ENCODE results near the gene KXD1.
"Not testable (repeated sequence)": the region's sequence is repeated elsewhere in the genome, so short reads cannot be mapped to it uniquely, and the experiment has no call there.

Gene KXD1

DNA sequence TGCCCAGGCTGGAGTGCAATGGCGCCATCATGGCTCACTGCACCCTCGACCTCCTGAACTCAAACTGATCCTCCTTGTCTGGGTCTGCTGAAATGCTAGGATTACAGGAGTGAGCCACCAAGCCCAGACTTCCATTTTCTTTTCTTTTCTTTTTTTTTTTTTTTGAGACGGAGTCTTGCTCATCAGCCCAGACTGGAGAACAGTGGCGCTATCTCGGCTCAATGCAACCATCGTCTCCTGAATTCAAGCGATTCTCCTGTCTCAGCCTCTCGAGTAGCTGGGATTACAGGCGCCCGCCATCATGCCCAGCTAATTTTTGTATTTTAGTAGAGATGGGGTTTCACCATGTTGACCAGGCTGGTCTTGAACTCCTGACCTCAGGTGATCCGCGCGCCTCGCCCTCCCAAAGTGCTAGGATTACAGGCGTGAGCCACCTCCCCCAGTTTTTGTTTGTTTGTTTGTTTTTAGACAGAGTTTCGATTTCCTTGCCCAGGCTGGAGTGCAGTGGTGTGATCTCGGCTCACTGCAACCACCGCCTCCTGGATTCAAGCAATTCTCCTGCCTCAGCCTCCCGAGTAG is 34.7 kb upstream of the KXD1 start:
- not testable (repeated sequence) for ATAC-seq (replicated peaks); H3K27me3 Mint-ChIP-seq; DNase-seq; H3K36me3 Mint-ChIP-seq; H3K9me3 Mint-ChIP-seq
- peak overlapping the region; percentile 92 to 95 for H3K4me3 Mint-ChIP-seq
- H3K27ac Mint-ChIP-seq = peak overlapping the region; percentile 99
- peaks cover 14 to 28% of the 10 kb centered on the region in 2 donors for H3K4me1 Mint-ChIP-seq

- Mint-ChIP-seq H3K27ac (peak overlapping the region; percentile 65), H3K36me3 (peaks cover 2 to 9% of the 10 kb centered on the region in 2 donors), H3K4me3 (peak overlapping the region in 1 of 2 donors; percentile 28), H3K4me1 (peaks cover 12 to 19% of the 10 kb centered on the region in 2 donors), H3K27me3 (no peaks in the 10 kb centered on the region), H3K9me3 (no peaks in the 10 kb centered on the region)
- ATAC-seq (replicated peaks) (no peak), DNase-seq (no peak)
These were observed 33.8 kb upstream of the KXD1 start for GRCh38 chr19:18523841-18524240.

GRCh38 chr19:18526316-18526715 is 31.4 kb upstream of the KXD1 start:
- Mint-ChIP-seq H3K9me3 (no peaks in the 10 kb centered on the region), H3K27me3 (no peaks in the 10 kb centered on the region), H3K36me3 (peaks cover 0 to 6% of the 10 kb centered on the region in 2 donors), H3K27ac (no peak overlapping the region), H3K4me3 (no peak overlapping the region), H3K4me1 (peaks cover 1 to 5% of the 10 kb centered on the region in 2 donors)
- ATAC-seq (replicated peaks) (no peak), DNase-seq (no peak)

DNA sequence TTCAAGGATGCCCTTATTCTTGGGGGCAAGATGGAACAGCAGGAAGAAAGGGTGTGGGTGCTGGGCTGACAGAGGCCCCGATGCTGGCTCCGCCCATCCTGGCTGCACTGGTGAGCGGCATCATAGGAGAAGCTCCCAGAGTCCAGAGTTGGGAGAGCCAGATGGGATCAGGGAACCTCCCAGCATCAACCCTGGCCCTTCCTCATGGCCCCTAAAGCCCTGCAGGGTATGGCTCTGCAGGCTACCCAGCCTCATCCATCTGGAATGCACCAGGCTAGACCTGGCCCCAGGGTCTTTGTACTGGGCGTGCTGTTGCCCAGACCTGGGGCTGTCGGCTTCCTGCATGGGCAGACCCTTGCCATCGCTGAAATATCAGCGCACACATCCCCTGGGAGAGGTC is 27.9 kb upstream of the KXD1 start:
- Mint-ChIP-seq H3K27ac (peak overlapping the region; percentile 17), H3K4me3 (no peak overlapping the region), H3K27me3 (no peaks in the 10 kb centered on the region), H3K4me1 (no peaks in the 10 kb centered on the region), H3K9me3 (no peaks in the 10 kb centered on the region), H3K36me3 (peaks cover 10 to 18% of the 10 kb centered on the region in 2 donors)
- DNase-seq (no peak), ATAC-seq (replicated peaks) (no peak)

DNA sequence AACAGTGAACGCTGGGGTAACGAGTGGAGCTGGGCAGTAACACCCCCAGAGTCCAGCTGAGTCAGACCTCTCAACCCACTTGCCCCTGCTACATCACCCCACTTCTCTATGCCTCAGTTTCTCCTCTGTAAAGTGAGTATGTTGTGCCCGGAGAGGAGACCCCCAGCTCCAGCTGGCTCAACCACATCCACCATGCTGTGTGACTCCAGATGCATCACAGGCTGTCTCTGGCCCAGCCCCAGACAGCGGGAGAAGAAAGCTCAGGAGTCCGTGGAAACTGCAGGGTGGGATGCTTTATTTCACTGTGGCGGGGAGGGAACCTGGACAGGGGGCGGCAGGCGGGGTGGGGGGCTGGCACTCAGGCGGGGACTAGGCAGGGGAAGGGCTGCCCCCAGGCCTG is 26.2 kb upstream of the KXD1 start:
- Mint-ChIP-seq H3K9me3 (no peaks in the 10 kb centered on the region), H3K4me3 (no peak overlapping the region), H3K27me3 (no peaks in the 10 kb centered on the region), H3K4me1 (peaks cover 0 to 1% of the 10 kb centered on the region in 2 donors), H3K36me3 (peaks cover 18 to 29% of the 10 kb centered on the region in 2 donors), H3K27ac (no peak overlapping the region)
- ATAC-seq (replicated peaks) (no peak), DNase-seq (no peak)

DNA sequence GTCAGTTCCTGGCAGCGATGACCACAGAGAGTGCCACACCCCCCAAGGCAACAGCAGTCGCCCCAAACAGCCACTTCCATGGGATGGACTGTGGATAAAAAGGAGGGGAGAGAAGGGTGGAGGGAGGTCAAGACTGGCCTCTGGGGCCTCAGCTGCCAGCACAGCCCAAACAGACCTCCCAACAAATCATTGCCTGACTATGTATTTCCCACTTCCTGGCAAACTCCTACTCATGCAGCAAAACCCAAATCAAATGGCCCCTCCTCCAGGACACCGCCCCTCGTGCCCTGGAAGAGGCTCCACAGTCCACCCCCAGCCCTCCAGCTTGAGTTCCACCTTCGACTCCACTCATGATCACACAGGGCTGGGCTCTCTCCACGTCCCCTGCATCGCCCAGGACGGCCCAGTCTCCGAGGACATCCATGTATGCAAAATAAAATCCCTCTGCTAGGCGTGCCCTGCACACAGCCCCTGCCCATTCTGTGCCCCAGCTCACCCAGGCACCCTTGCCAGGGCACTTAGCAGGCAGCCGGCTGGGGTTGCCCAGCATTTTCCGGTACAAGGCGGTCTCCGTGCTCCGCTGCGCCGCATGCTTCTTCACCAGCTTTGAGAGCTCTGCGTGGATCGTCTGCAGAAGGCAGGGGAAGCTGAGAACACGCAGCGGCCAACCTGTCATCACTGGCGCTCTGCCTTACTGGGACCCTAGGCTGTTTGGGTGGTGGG is 25.3 kb upstream of the KXD1 start:
- peaks cover 0 to 5% of the 10 kb centered on the region in 2 donors for H3K4me1 Mint-ChIP-seq
- H3K27me3 Mint-ChIP-seq = no peaks in the 10 kb centered on the region

DNA sequence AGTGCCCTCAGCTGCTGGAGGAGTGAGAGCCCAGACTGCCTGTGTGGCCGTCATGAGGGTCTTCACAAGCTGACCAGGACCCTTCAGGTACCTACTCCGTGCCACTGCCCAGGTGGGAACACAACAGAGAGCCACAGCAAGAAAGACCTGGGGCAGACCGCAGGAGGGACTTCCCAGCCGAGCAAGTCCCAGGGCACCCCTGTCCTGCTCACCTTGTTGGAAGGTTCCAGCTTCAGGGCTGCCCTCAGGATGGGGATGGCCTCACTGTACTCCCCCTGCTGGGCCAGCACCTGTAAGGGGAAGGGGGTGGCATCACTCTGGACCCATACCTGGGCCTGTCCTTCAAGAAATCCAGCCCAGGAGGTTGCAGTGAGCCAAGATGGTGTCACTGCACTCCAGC is 24.6 kb upstream of the KXD1 start:
- no peak for ATAC-seq (replicated peaks)
- Mint-ChIP-seq H3K27ac (no peak overlapping the region), H3K4me3 (no peak overlapping the region), H3K27me3 (no peaks in the 10 kb centered on the region), H3K4me1 (peaks cover 0 to 5% of the 10 kb centered on the region in 2 donors), H3K36me3 (peaks cover 28 to 38% of the 10 kb centered on the region in 2 donors), H3K9me3 (no peaks in the 10 kb centered on the region)
- no peak for DNase-seq

More for the DNA sequence above, 25.3 kb upstream of the KXD1 start:
- Mint-ChIP-seq H3K36me3 (peaks cover 25 to 34% of the 10 kb centered on the region in 2 donors), H3K27ac (no peak overlapping the region), H3K4me3 (no peak overlapping the region), H3K9me3 (no peaks in the 10 kb centered on the region)
- ATAC-seq (replicated peaks) = no peak
- no peak for DNase-seq

DNA sequence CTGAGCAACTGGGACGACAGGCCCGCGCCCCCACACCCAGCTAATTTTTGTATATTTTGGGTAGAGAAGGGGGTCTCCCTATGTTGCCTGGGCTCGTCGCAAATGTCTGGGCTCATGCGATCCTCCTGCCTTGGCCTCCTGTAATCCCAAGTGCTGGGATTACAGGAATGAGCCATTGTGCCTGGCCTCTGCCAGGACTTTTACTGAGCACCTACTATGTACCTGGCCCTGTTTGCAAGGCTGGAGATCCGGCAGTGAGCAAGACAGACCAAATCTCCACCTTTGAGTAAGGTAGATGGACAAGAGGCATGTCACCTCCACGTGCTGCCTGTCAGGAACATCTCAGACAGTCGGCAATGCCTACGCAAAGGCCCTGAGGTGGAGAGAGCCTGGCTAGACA is 21.2 kb upstream of the KXD1 start:
- Mint-ChIP-seq H3K9me3 (no peaks in the 10 kb centered on the region), H3K27ac (no peak overlapping the region), H3K27me3 (no peaks in the 10 kb centered on the region), H3K4me3 (no peak overlapping the region), H3K4me1 (peaks cover 0 to 14% of the 10 kb centered on the region in 2 donors), H3K36me3 (peaks cover 40 to 54% of the 10 kb centered on the region in 2 donors)
- ATAC-seq (replicated peaks) (no peak), DNase-seq (no peak)

DNA sequence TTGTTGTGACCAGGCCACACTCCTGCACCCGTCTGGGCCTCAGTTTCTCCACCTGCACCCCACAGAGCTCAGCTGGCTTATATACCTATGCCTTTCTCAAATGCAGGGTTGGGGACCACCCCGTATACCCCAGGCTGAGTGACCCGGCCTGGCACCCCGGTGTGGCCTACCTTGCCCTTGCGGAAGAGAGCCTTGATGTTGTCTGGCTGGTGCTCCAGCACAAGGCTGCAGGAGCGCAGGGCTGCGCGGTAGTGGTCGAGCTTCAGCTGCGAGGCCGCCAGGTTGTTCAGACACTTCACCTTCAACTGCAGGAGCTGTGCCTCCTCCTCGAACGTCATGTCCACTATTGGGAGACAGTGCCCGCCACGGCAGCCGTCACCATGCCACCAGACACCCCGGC is 20.2 kb upstream of the KXD1 start:
- DNase-seq (no peak), ATAC-seq (replicated peaks) (no peak)
- Mint-ChIP-seq H3K4me3 (no peak overlapping the region), H3K27ac (no peak overlapping the region), H3K4me1 (peaks cover 7 to 22% of the 10 kb centered on the region in 2 donors), H3K36me3 (peaks cover 37 to 52% of the 10 kb centered on the region in 2 donors), H3K27me3 (no peaks in the 10 kb centered on the region), H3K9me3 (no peaks in the 10 kb centered on the region)

- Mint-ChIP-seq H3K9me3 (no peaks in the 10 kb centered on the region), H3K27ac (no peak overlapping the region), H3K36me3 (peaks cover 33 to 47% of the 10 kb centered on the region in 2 donors), H3K4me1 (peaks cover 10 to 25% of the 10 kb centered on the region in 2 donors), H3K27me3 (no peaks in the 10 kb centered on the region), H3K4me3 (no peak overlapping the region)
- DNase-seq (no peak), ATAC-seq (replicated peaks) (no peak)
These were observed 19.6 kb upstream of the KXD1 start for GRCh38 chr19:18538115-18538514.

- H3K27me3 Mint-ChIP-seq = no peaks in the 10 kb centered on the region
- H3K36me3 Mint-ChIP-seq = peaks cover 32 to 45% of the 10 kb centered on the region in 2 donors
- no peak overlapping the region for H3K4me3 Mint-ChIP-seq
- DNase-seq (no peak), ATAC-seq (replicated peaks) (no peak)
- no peak overlapping the region for H3K27ac Mint-ChIP-seq
- H3K4me1 Mint-ChIP-seq = peaks cover 16 to 33% of the 10 kb centered on the region in 2 donors
- no peaks in the 10 kb centered on the region for H3K9me3 Mint-ChIP-seq
These were observed 18.3 kb upstream of the KXD1 start for GRCh38 chr19:18539372-18539771.

DNA sequence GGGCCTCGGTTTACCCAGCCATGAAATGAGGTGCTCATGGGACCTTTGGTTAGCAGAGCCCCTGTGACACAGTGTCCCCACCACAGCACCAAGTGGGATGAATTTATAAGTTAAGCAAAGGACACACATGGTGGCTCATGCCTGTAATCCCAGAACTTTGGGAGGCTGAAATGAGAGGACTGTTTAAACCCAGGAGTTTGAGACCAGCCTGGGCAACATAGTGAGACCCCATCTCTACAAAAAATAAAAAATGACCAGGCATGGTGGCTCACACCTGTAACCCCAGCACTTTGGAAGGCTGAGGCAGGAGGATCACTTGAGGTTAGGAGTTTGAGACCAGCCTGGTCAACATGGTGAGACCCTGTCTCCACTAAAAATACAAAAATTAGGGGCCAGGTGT is 17.5 kb upstream of the KXD1 start:
- H3K4me3 Mint-ChIP-seq; H3K27ac Mint-ChIP-seq; H3K27me3 Mint-ChIP-seq; ATAC-seq (replicated peaks); DNase-seq; H3K9me3 Mint-ChIP-seq: not testable (repeated sequence)
- Mint-ChIP-seq H3K4me1 (peaks cover 17 to 38% of the 10 kb centered on the region in 2 donors), H3K36me3 (peaks cover 30 to 42% of the 10 kb centered on the region in 2 donors)

GRCh38 chr19:18541258-18541991 is 16.2 kb upstream of the KXD1 start:
- H3K4me1 Mint-ChIP-seq = peaks cover 17 to 38% of the 10 kb centered on the region in 2 donors
- no peak overlapping the region for H3K4me3 Mint-ChIP-seq
- H3K27me3 Mint-ChIP-seq = no peaks in the 10 kb centered on the region
- DNase-seq = no peak
- no peak for ATAC-seq (replicated peaks)
- H3K27ac Mint-ChIP-seq = no peak overlapping the region
- H3K36me3 Mint-ChIP-seq = peaks cover 23 to 33% of the 10 kb centered on the region in 2 donors
- H3K9me3 Mint-ChIP-seq = no peaks in the 10 kb centered on the region

- Mint-ChIP-seq H3K27me3 (no peaks in the 10 kb centered on the region), H3K4me3 (peak overlapping the region; percentile 88 to 90), H3K27ac (peak overlapping the region; percentile 86), H3K9me3 (no peaks in the 10 kb centered on the region), H3K4me1 (peaks cover 17 to 33% of the 10 kb centered on the region in 2 donors), H3K36me3 (peaks cover 15 to 28% of the 10 kb centered on the region in 2 donors)
- no peak for DNase-seq
- no peak for ATAC-seq (replicated peaks)
These were observed 15.4 kb upstream of the KXD1 start for GRCh38 chr19:18541992-18542940.
